CD4-positive, alpha-beta T cell (primary cell): ENCODE results near the gene GPR3. TPM values are rescaled to one million over a fixed set of nuclear protein-coding genes. Genes with fewer than 3 reads are reported as not detected.

Experiments
- ATAC-seq: fragments of 200-7000 bp; cut with Tn5 transposase; one replicate; pipeline ENCODE4 v1.10.0; 2022; ENCODE audit warnings: mild to moderate bottlenecking; ENCODE audit not compliant: poor library complexity
- CTCF ChIA-PET: fragments of 350-600 bp; sonication (Branson Sonifier 250); formaldehyde crosslinking; loops from one replicate; lab custom pipeline; 2021; ENCODE audit warnings: antibody characterized with exemption, inconsistent platforms; lab: Charles Lee
- POLR2A ChIA-PET: fragments of 350-600 bp; sonication (Branson Sonifier 250); formaldehyde crosslinking; loops from one replicate; lab custom pipeline; 2021; ENCODE audit warnings: antibody characterized with exemption, inconsistent platforms; lab: Charles Lee
- DNase-seq, 14 experiments: peaks; one replicate each; pipeline ENCODE4 v3.0.0-alpha.2; 2013 to 2020; ENCODE audit warnings: mixed read lengths in 2 of 14
- H3K27ac ChIP-seq, 2 donors: one replicate each; pipeline versions ENCODE4 v1.5.1 to v1.7.0; 2013; ENCODE audit warnings: low read length in 2 of 2, low read depth in 1 of 2, mild to moderate bottlenecking in 1 of 2
- H3K27me3 ChIP-seq, 2 experiments: 1 replicate in 1 of 2; 2 replicates in 1 of 2; pipeline versions ENCODE4 v1.6.1 to v1.7.0; 2013; ENCODE audit warnings: low read length in 2 of 2, control low read depth in 1 of 2, mild to moderate bottlenecking in 1 of 2, moderate library complexity in 1 of 2; ENCODE audit not compliant: insufficient read depth in 2 of 2, control insufficient read depth in 1 of 2
- H3K36me3 ChIP-seq: one replicate; pipeline ENCODE4 v1.6.1; 2013; ENCODE audit warnings: low read length, control low read depth; ENCODE audit not compliant: insufficient read depth
- H3K4me1 ChIP-seq: one replicate; pipeline ENCODE4 v1.6.1; 2013; ENCODE audit warnings: low read length, control low read depth; ENCODE audit not compliant: insufficient read depth
- H3K4me3 ChIP-seq: one replicate; pipeline ENCODE4 v1.5.1; 2013; ENCODE audit warnings: mild to moderate bottlenecking, low read length, moderate library complexity
- H3K9me3 ChIP-seq, 2 experiments: 1 replicate in 1 of 2; 2 replicates in 1 of 2; pipeline versions ENCODE4 v1.6.1 to v1.7.0; 2013; ENCODE audit warnings: low read length in 2 of 2, mild to moderate bottlenecking in 2 of 2, control low read depth in 1 of 2, moderate library complexity in 1 of 2; ENCODE audit not compliant: control insufficient read depth in 1 of 2, insufficient read depth in 1 of 2
- H3K27ac Mint-ChIP-seq: one replicate; pipeline ENCODE4 v1.8.0; 2020; ENCODE audit warnings: mixed read lengths
- H3K27me3 Mint-ChIP-seq: one replicate; pipeline ENCODE4 v1.8.0; 2021; ENCODE audit warnings: mixed read lengths
- H3K36me3 Mint-ChIP-seq: one replicate; pipeline ENCODE4 v1.8.0; 2021; ENCODE audit warnings: low read depth, mixed read lengths
- H3K4me1 Mint-ChIP-seq: one replicate; pipeline ENCODE4 v1.8.0; 2021; ENCODE audit warnings: low read depth, mixed read lengths
- H3K4me3 Mint-ChIP-seq: one replicate; pipeline ENCODE4 v1.8.0; 2020; ENCODE audit warnings: mild to moderate bottlenecking, mixed read lengths
- H3K9me3 Mint-ChIP-seq: one replicate; pipeline ENCODE4 v1.8.0; 2020; ENCODE audit warnings: mixed read lengths
- CTCF ChIP-seq: fragments of 200-600 bp; IDR thresholded peaks from one replicate; pipeline ENCODE4 v1.8.0; 2022; ENCODE audit warnings: antibody characterized with exemption, mild to moderate bottlenecking
- intact Hi-C, 2 experiments: fragments of 100-400 bp; cut with DNase I in 1 of 2; cut with micrococcal nuclease in 1 of 2; formaldehyde crosslinking; loops; one replicate each; pipeline versions ENCODE4 v1.15.1 to v1.9.0; 2023 to 2025; cut with DNase I, micrococcal nuclease
- total RNA-seq, 174 experiments: library from RNA in 2 of 174; stranded (reverse) in 2 of 174; gene quantifications; one replicate each; pipeline ENCODE4 v1.2.3 and lab custom pipeline; 2021 to 2026

GPR3 gene
- total RNA-seq, 2 experiments from 2014 or later, result 0.14 to 0.19 TPM

DNA sequence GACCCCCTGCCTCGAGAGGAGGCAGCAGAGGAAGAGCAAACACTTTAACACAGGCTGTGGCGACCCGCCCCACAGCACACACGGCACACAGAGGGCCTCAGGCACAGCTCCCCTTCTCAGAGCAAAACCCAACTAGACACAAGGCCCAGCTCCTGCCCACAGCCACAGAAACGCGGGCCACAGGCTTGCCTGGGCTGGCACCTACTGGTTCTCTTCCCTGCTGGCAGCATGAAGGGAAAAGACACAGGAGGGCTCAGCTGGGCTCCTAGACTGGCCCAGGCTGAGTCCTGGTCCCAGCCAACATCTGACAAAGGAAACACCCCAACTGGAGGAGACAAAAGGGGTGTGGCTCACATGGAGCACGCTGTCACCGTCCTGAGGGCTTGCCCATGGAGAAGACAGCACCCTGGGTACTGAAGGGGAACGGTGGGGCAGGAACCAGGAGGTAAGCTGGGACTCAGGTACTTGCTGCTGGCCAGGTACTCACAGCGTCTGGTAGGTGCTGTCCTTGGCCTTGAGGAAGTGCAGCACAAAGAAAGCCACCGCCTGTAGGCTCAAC, 12.8 kb upstream of the GPR3 start:
- intact Hi-C loops, result no loop called here
- ChIA-PET CTCF (no interaction called here), POLR2A (interaction anchor here (0.6 kb wide), 2 partner anchors 10 to 31 kb away, joined by 3 read pairs; no protein-coding TSS in a partner anchor)
- no peak for ATAC-seq
- Histone ChIP-seq H3K4me3 (no peak overlapping the region), H3K27ac (no peak overlapping the region), H3K27me3 (no peaks in the 10 kb centered on the region), H3K9me3 (no peaks in the 10 kb centered on the region), H3K36me3 (no peaks in the 10 kb centered on the region), H3K4me1 (peaks cover 5% of the 10 kb centered on the region)
- Mint-ChIP-seq H3K4me1 (no peaks in the 10 kb centered on the region), H3K36me3 (no peaks in the 10 kb centered on the region), H3K9me3 (no peaks in the 10 kb centered on the region), H3K27me3 (peaks cover 10% of the 10 kb centered on the region), H3K4me3 (no peak overlapping the region), H3K27ac (no peak overlapping the region)
- no peak for DNase-seq
- no peak for TF ChIP-seq CTCF

DNA sequence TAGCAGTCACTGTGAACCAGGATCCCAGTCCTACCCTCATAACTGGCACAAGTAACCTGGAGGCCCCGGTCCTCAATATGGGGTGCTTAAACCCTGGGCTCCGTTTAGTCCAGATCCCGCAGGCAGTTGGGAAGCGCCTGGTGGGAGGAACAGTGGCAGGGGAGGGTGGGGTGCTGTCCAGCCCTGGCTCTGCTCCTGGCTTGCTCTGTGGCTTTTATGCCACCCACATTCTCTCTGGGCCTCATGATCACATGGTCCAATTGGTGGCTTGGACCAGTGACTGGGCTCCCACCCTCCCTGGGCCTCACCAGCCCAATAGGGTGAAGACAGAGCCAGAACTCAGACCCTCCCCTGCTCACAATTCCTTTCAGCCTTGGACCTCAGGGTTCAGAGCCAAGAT, 12.2 kb upstream of the GPR3 start:
- DNase-seq (no peak), ATAC-seq (no peak)
- no peaks in the 10 kb centered on the region for H3K9me3 ChIP-seq
- no peak overlapping the region for H3K27ac ChIP-seq
- no peak overlapping the region for H3K4me3 ChIP-seq
- ChIA-PET CTCF (no interaction called here), POLR2A (interaction anchor here (0.6 kb wide), 1 partner anchor 31 kb away, joined by 3 read pairs; no protein-coding TSS in a partner anchor)
- intact Hi-C loops, result no loop called here
- no peaks in the 10 kb centered on the region for H3K27me3 ChIP-seq
- H3K4me1 ChIP-seq, result peaks cover 5% of the 10 kb centered on the region
- Mint-ChIP-seq H3K27me3 (peaks cover 10% of the 10 kb centered on the region), H3K27ac (no peak overlapping the region), H3K36me3 (no peaks in the 10 kb centered on the region), H3K4me1 (no peaks in the 10 kb centered on the region), H3K9me3 (no peaks in the 10 kb centered on the region), H3K4me3 (no peak overlapping the region)
- TF ChIP-seq CTCF, result no peak
- H3K36me3 ChIP-seq, result no peaks in the 10 kb centered on the region

GRCh38 chr1:27380766-27381733, 11.4 kb upstream of the GPR3 start:
- no peak for DNase-seq
- intact Hi-C loops, result no loop called here
- Mint-ChIP-seq H3K27me3 (peaks cover 10% of the 10 kb centered on the region), H3K36me3 (no peaks in the 10 kb centered on the region), H3K4me3 (no peak overlapping the region), H3K27ac (no peak overlapping the region), H3K4me1 (no peaks in the 10 kb centered on the region), H3K9me3 (no peaks in the 10 kb centered on the region)
- H3K4me1 ChIP-seq, result peaks cover 5% of the 10 kb centered on the region
- no peaks in the 10 kb centered on the region for H3K9me3 ChIP-seq
- CTCF ChIA-PET, result interaction anchor here (0.7 to 1.6 kb wide), 2 partner anchors 15 to 85 kb away, joined by 3 to 4 read pairs; partner anchors contain the start of gene MAP3K6
- no peak for TF ChIP-seq CTCF
- no peak overlapping the region for H3K4me3 ChIP-seq
- POLR2A ChIA-PET, result interaction anchor here (1.8 kb wide), 1 partner anchor 15 kb away, joined by 4 read pairs; no protein-coding TSS in a partner anchor
- H3K36me3 ChIP-seq, result no peaks in the 10 kb centered on the region
- H3K27ac ChIP-seq, result no peak overlapping the region
- ATAC-seq, result no peak
- H3K27me3 ChIP-seq, result no peaks in the 10 kb centered on the region
